HG02943 (cell line): ENCODE results near the gene GGT7.
"Not testable (repeated sequence)": the region's sequence is repeated elsewhere in the genome, so short reads cannot be mapped to it uniquely, and the experiment has no call there.

ENCODE experiments used
- ATAC-seq: cut with Tn5 transposase; IDR thresholded peaks from one replicate; pipeline ENCODE4 v1.9.1; 2021; ENCODE audit warnings: mild to moderate bottlenecking, low read depth, moderate library complexity; ENCODE audit not compliant: unreplicated experiment

Gene GGT7

GRCh38 chr20:34849778-34850177, 22.9 kb downstream of the GGT7 start:
- no peak for ATAC-seq

GRCh38 chr20:34848597-34848996, 24.1 kb downstream of the GGT7 start:
- no peak for ATAC-seq

- no peak for ATAC-seq
These were observed 29.2 kb downstream of the GGT7 start for GRCh38 chr20:34843421-34843820.

- no peak for ATAC-seq
These were observed 30.5 kb downstream of the GGT7 start for GRCh38 chr20:34842143-34842542.

- ATAC-seq: no peak
These were observed 38.2 kb downstream of the GGT7 start for GRCh38 chr20:34834459-34834893.

- no peak for ATAC-seq
These were observed 40.7 kb downstream of the GGT7 start for GRCh38 chr20:34831936-34832335.

GRCh38 chr20:34829191-34829590, 43.5 kb downstream of the GGT7 start:
- ATAC-seq: no peak

GRCh38 chr20:34825530-34826362, 46.9 kb downstream of the GGT7 start, which contains the start of gene NCOA6:
TSS of gene NCOA6 (minus strand) at chr20:34825651. CDS start at chr20:34782355, 43,296 bp downstream.
- ATAC-seq: no peak

- ATAC-seq: no peak
These were observed 47.7 kb downstream of the GGT7 start for GRCh38 chr20:34824806-34825529.

GRCh38 chr20:34824452-34824805, 48.2 kb downstream of the GGT7 start:
- ATAC-seq: no peak

- ATAC-seq: no peak
These were observed 48.6 kb downstream of the GGT7 start for GRCh38 chr20:34824026-34824425.

GRCh38 chr20:34820805-34821578, 51.7 kb downstream of the GGT7 start:
- no peak for ATAC-seq

GRCh38 chr20:34817801-34818200, 54.9 kb downstream of the GGT7 start:
- no peak for ATAC-seq

GRCh38 chr20:34817072-34817471, 55.6 kb downstream of the GGT7 start:
- no peak for ATAC-seq

GRCh38 chr20:34815636-34816035, 57.0 kb downstream of the GGT7 start:
- ATAC-seq: no peak

- no peak for ATAC-seq
These were observed 64.1 kb downstream of the GGT7 start for GRCh38 chr20:34808583-34808982.

GRCh38 chr20:34807944-34808465, 64.7 kb downstream of the GGT7 start:
- ATAC-seq: not testable (repeated sequence)

- no peak for ATAC-seq
These were observed 66.4 kb downstream of the GGT7 start for GRCh38 chr20:34806255-34806654.

GRCh38 chr20:34798871-34799270, 73.8 kb downstream of the GGT7 start:
- ATAC-seq: no peak

- ATAC-seq: no peak
These were observed 74.3 kb downstream of the GGT7 start for GRCh38 chr20:34798328-34798727.
